HEK293T (cell line): ENCODE results near the gene RBP5.

Source experiments
- ARNT ChIP-seq: fragments of 450-650 bp; IDR thresholded peaks from 2 replicates; pipeline ENCODE4 v1.6.1; 2017; ENCODE audit warnings: mild to moderate bottlenecking
- BHLHE40 ChIP-seq: fragments of 450-650 bp; IDR thresholded peaks from 2 replicates; pipeline ENCODE4 v1.6.1; 2016; ENCODE audit warnings: mild to moderate bottlenecking, moderate library complexity, borderline replicate concordance
- ELF4 ChIP-seq: fragments of 450-650 bp; IDR thresholded peaks from 2 replicates; pipeline ENCODE4 v1.6.1; 2017; ENCODE audit warnings: antibody characterized with exemption
- FOXA1 ChIP-seq: fragments of 450-650 bp; IDR thresholded peaks from 2 replicates; pipeline ENCODE4 v1.6.1; 2016; ENCODE audit warnings: mild to moderate bottlenecking
- FOXK2 ChIP-seq: fragments of 450-650 bp; IDR thresholded peaks from 2 replicates; pipeline ENCODE4 v1.6.1; 2016; ENCODE audit warnings: mild to moderate bottlenecking
- FOXM1 ChIP-seq: fragments of 450-650 bp; IDR thresholded peaks from 2 replicates; pipeline ENCODE4 v1.6.1; 2017; ENCODE audit warnings: mild to moderate bottlenecking, borderline replicate concordance
- NFRKB ChIP-seq: fragments of 450-650 bp; IDR thresholded peaks from 2 replicates; pipeline ENCODE4 v1.6.1; 2016; ENCODE audit warnings: mild to moderate bottlenecking, moderate library complexity
- PKNOX1 ChIP-seq: fragments of 450-650 bp; IDR thresholded peaks from 2 replicates; pipeline ENCODE4 v1.6.1; 2016
- SP1 ChIP-seq: fragments of 450-650 bp; IDR thresholded peaks from 2 replicates; pipeline ENCODE4 v1.6.1; 2017
- SUZ12 ChIP-seq: fragments of 450-650 bp; IDR thresholded peaks from 2 replicates; pipeline ENCODE4 v1.6.1; 2016; ENCODE audit warnings: mild to moderate bottlenecking
- TARDBP ChIP-seq: fragments of 450-650 bp; IDR thresholded peaks from 2 replicates; pipeline ENCODE4 v1.6.1; 2016

- TF ChIP-seq ELF4 (no peak), PKNOX1 (no peak), BHLHE40 (no peak), SP1 (no peak), FOXK2 (no peak), FOXA1 (no peak), TARDBP (no peak), NFRKB (no peak), ARNT (no peak), FOXM1 (no peak), SUZ12 (no peak)
Observed at GRCh38 chr12:7178481-7178880, 49.8 kb upstream of the RBP5 start.
